H1 (cell line): ENCODE measurements around the gene IGF2R. TPM values are rescaled to one million over a fixed set of nuclear protein-coding genes. Genes with fewer than 3 reads are reported as not detected.

ENCODE experiments used
- CTCF ChIA-PET: fragments of 300-600 bp; sonication (Branson Sonifier 250); formaldehyde crosslinking; loops from one replicate; lab custom pipeline; 2021; ENCODE audit not compliant: partially characterized antibody; lab: Charles Lee
- POLR2A ChIA-PET: fragments of 300-600 bp; sonication (Branson Sonifier 250); formaldehyde crosslinking; loops from one replicate; lab custom pipeline; 2021; ENCODE audit warnings: inconsistent platforms; ENCODE audit not compliant: partially characterized antibody; lab: Charles Lee
- DNase-seq, 2 experiments: peaks; one replicate each; pipeline versions ENCODE4 v3.0.0 to v3.0.0-alpha.2; 2010 to 2022; ENCODE audit warnings: low spot score in 2 of 2, low read depth in 1 of 2, mixed read lengths in 1 of 2
- FAIRE-seq: peaks from 2 replicates; lab custom pipeline; 2011; peaks lifted over from hg19 to GRCh38; lab: Jason Lieb, UNC
- H2AFZ ChIP-seq: 2 replicates; pipeline ENCODE4 v1.8.1; 2012; ENCODE audit warnings: low read length, inconsistent platforms
- H2AK5ac ChIP-seq: 2 replicates; pipeline ENCODE4 v1.6.1; 2013; ENCODE audit warnings: low read depth, low read length
- H2BK120ac ChIP-seq: replicated peaks from 2 replicates; pipeline ENCODE3; 2013; ENCODE audit warnings: low read depth, low read length, inconsistent platforms
- H2BK12ac ChIP-seq: 2 replicates; pipeline ENCODE4 v1.6.1; 2013; ENCODE audit warnings: low read depth, low read length
- H2BK15ac ChIP-seq: 2 replicates; pipeline ENCODE4 v1.6.1; 2013; ENCODE audit warnings: low read length
- H2BK20ac ChIP-seq: 2 replicates; pipeline ENCODE4 v1.6.1; 2013; ENCODE audit warnings: low read length
- H2BK5ac ChIP-seq: 2 replicates; pipeline ENCODE4 v1.6.1; 2013; ENCODE audit warnings: low read depth, low read length
- H3K14ac ChIP-seq: 2 replicates; pipeline ENCODE4 v1.6.1; 2013; ENCODE audit warnings: inconsistent platforms; ENCODE audit not compliant: insufficient read length
- H3K18ac ChIP-seq: 2 replicates; pipeline ENCODE4 v1.6.1; 2013; ENCODE audit warnings: low read length; ENCODE audit errors: extremely low read depth
- H3K23ac ChIP-seq: 2 replicates; pipeline ENCODE4 v1.6.1; 2013; ENCODE audit warnings: inconsistent platforms; ENCODE audit not compliant: insufficient read length
- H3K23me2 ChIP-seq: 2 replicates; pipeline ENCODE4 v1.6.1; 2013; ENCODE audit warnings: low read depth, low read length
- H3K27ac ChIP-seq: 2 replicates; pipeline ENCODE4 v1.6.1; 2011; ENCODE audit warnings: low read depth, low read length, inconsistent platforms
- H3K27me3 ChIP-seq, 4 experiments: replicated peaks in 1 of 4; 1 replicate in 1 of 4; 2 replicates in 3 of 4; pipeline versions ENCODE4 v1.6.1 to v1.8.1; 2011 to 2013; ENCODE audit warnings: low read length in 3 of 4, mild to moderate bottlenecking in 3 of 4, inconsistent platforms in 2 of 4, mixed read lengths in 2 of 4, moderate library complexity in 1 of 4; ENCODE audit not compliant: control insufficient read depth in 3 of 4, insufficient read depth in 3 of 4; ENCODE audit errors: extremely low read depth in 1 of 4
- H3K36me3 ChIP-seq, 4 experiments: 2 replicates each; pipeline versions ENCODE4 v1.6.1 to v1.8.1; 2011 to 2013; ENCODE audit warnings: mild to moderate bottlenecking in 4 of 4, low read length in 3 of 4, moderate library complexity in 2 of 4, control low read depth in 1 of 4, inconsistent platforms in 1 of 4; ENCODE audit not compliant: insufficient read depth in 4 of 4, control insufficient read depth in 2 of 4
- H3K4ac ChIP-seq: replicated peaks from 2 replicates; pipeline ENCODE3; 2013; ENCODE audit warnings: low read length, low read depth, mixed read lengths, inconsistent platforms; ENCODE audit not compliant: insufficient read length
- H3K4me1 ChIP-seq, 4 experiments: replicated peaks in 1 of 4; 1 replicate in 1 of 4; 2 replicates in 3 of 4; pipeline versions ENCODE4 v1.6.1 to v1.8.1; 2011 to 2013; ENCODE audit warnings: low read length in 3 of 4, inconsistent platforms in 2 of 4, mixed read lengths in 1 of 4; ENCODE audit not compliant: insufficient read depth in 4 of 4, control insufficient read depth in 3 of 4
- H3K4me2 ChIP-seq, 2 experiments: 2 replicates each; pipeline versions ENCODE4 v1.6.1 to v1.8.1; 2011 to 2013; ENCODE audit warnings: low read depth in 2 of 2, low read length in 2 of 2, control low read depth in 1 of 2, inconsistent platforms in 1 of 2, mild to moderate bottlenecking in 1 of 2; ENCODE audit not compliant: insufficient read depth in 1 of 2
- H3K4me3 ChIP-seq, 4 experiments: fragments of 200-600, 300-600 bp in 1 of 4; sonication (generic), shearing (Covaris generic), sonication (Bioruptor Twin) in 1 of 4; 2 replicates each; pipeline versions ENCODE4 v1.5.1 to v1.8.1; 2011 to 2016; ENCODE audit warnings: low read length in 4 of 4, low read depth in 3 of 4, control low read depth in 2 of 4, inconsistent platforms in 2 of 4, mild to moderate bottlenecking in 2 of 4, mixed read lengths in 1 of 4, moderate library complexity in 1 of 4; ENCODE audit not compliant: insufficient read depth in 2 of 4; ENCODE audit errors: extremely low read depth in 1 of 4
- H3K56ac ChIP-seq: replicated peaks from 2 replicates; pipeline ENCODE3; 2013; ENCODE audit warnings: low read depth, mild to moderate bottlenecking, mixed read lengths, low read length, inconsistent platforms; ENCODE audit not compliant: insufficient read length
- H3K79me1 ChIP-seq: 2 replicates; pipeline ENCODE4 v1.6.1; 2013; ENCODE audit warnings: low read depth, low read length, control low read depth
- H3K79me2 ChIP-seq, 2 experiments: 2 replicates each; pipeline versions ENCODE4 v1.6.1 to v1.8.1; 2012 to 2013; ENCODE audit warnings: low read length in 2 of 2, mild to moderate bottlenecking in 2 of 2, inconsistent platforms in 1 of 2; ENCODE audit not compliant: insufficient read depth in 2 of 2, control insufficient read depth in 1 of 2
- H3K9ac ChIP-seq, 4 experiments: replicated peaks in 1 of 4; 1 replicate in 1 of 4; 2 replicates in 3 of 4; pipeline versions ENCODE4 v1.6.1 to v1.8.1; 2011 to 2013; ENCODE audit warnings: low read depth in 3 of 4, low read length in 3 of 4, control low read depth in 2 of 4, mild to moderate bottlenecking in 2 of 4, moderate library complexity in 2 of 4, inconsistent platforms in 1 of 4; ENCODE audit errors: extremely low read depth in 1 of 4
- H3K9me3 ChIP-seq, 2 experiments: 2 replicates each; pipeline versions ENCODE4 v1.6.1 to v1.8.1; 2012 to 2013; ENCODE audit warnings: mild to moderate bottlenecking in 2 of 2, moderate library complexity in 2 of 2, control low read depth in 1 of 2, inconsistent platforms in 1 of 2, low read depth in 1 of 2, low read length in 1 of 2, mixed read lengths in 1 of 2; ENCODE audit not compliant: insufficient read depth in 2 of 2
- H4K20me1 ChIP-seq, 2 experiments: replicated peaks in 1 of 2; 2 replicates each; pipeline versions ENCODE3 to v1.8.1; 2011 to 2013; ENCODE audit warnings: inconsistent platforms in 2 of 2, low read length in 2 of 2, mild to moderate bottlenecking in 1 of 2; ENCODE audit not compliant: insufficient read depth in 2 of 2, control insufficient read depth in 1 of 2
- H4K5ac ChIP-seq: 2 replicates; pipeline ENCODE4 v1.6.1; 2013; ENCODE audit warnings: low read length, low read depth, mixed read lengths, inconsistent platforms; ENCODE audit not compliant: insufficient read length
- H4K8ac ChIP-seq: 2 replicates; pipeline ENCODE4 v1.8.0; 2013; ENCODE audit warnings: mild to moderate bottlenecking, moderate library complexity, low read length, inconsistent platforms; ENCODE audit not compliant: insufficient read depth; ENCODE audit errors: extremely low read depth
- H4K91ac ChIP-seq: replicated peaks from 2 replicates; pipeline ENCODE3; 2013; ENCODE audit warnings: low read length, mixed read lengths, inconsistent platforms; ENCODE audit not compliant: insufficient read length
- ATF2 ChIP-seq: IDR thresholded peaks from 2 replicates; pipeline ENCODE4 v1.6.1; 2012; ENCODE audit warnings: low read length, inconsistent platforms
- KDM1A ChIP-seq: fragments of 200-600, 300-600 bp; sonication (generic); IDR thresholded peaks from 2 replicates; pipeline ENCODE4 v1.7.1; 2016; ENCODE audit warnings: mild to moderate bottlenecking, low read length, borderline replicate concordance
- POLR2AphosphoS5 ChIP-seq: IDR thresholded peaks from 2 replicates; pipeline ENCODE4 v1.6.1; 2011; ENCODE audit warnings: low read depth, low read length
- RBBP5 ChIP-seq: IDR thresholded peaks from 2 replicates; pipeline ENCODE4 v1.7.1; 2012; ENCODE audit warnings: low read depth, mild to moderate bottlenecking, inconsistent platforms, low read length, moderate library complexity, borderline replicate concordance
- RXRA ChIP-seq: IDR thresholded peaks from 2 replicates; pipeline ENCODE4 v1.6.1; 2011; ENCODE audit warnings: low read depth, mild to moderate bottlenecking, low read length, moderate library complexity; ENCODE audit not compliant: insufficient read depth
- WGBS, 2 experiments: shearing (Covaris generic) in 1 of 2; methylation state at CpG; one replicate each; pipeline versions ENCODE4 v1.1.6 to v1.1.7; 2013 to 2015; ENCODE audit warnings: low lambda C conversion rate in 2 of 2, mixed read lengths in 2 of 2, inconsistent platforms in 1 of 2, low coverage in 1 of 2, missing lambda C conversion rate in 1 of 2; ENCODE audit not compliant: insufficient replicate concordance in 2 of 2, insufficient coverage in 1 of 2, insufficient read length in 1 of 2; ENCODE audit errors: extremely low coverage in 1 of 2, missing lambda C conversion rate in 1 of 2; 5-methylcytosine and 5-hydroxymethylcytosine counted together
- polyA plus RNA-seq, 7 experiments: library from polyadenylated mRNA; depleted of rRNA in 3 of 7; stranded (reverse) in 5 of 7; unstranded in 2 of 7; fragments of >200 nt in 5 of 7; fragments of 200-250 nt in 2 of 7; gene quantifications; 1 replicate in 5 of 7; 2 replicates in 1 of 7; 4 replicates in 1 of 7; pipeline versions ENCODE4 v1.2.1 to v1.2.3, GENCODE V29; 2011 to 2013; ENCODE audit warnings: missing spikeins in 2 of 7, mixed read lengths in 2 of 7
- total RNA-seq: library from RNA; stranded (reverse); fragmentation: NEBNext Ultra II Directional; extraction: Animal tissue kit (Norgen Biotek cat#: 25700); gene quantifications from 2 replicates; pipeline ENCODE4 v1.2.1, GENCODE V29; 2021

Gene IGF2R
- total and polyA plus RNA-seq, 2 of the 8 experiments (the other 6 are each of a cell fraction or from before 2014, with no cell fraction given) = 20.6 to 74.1 TPM

DNA sequence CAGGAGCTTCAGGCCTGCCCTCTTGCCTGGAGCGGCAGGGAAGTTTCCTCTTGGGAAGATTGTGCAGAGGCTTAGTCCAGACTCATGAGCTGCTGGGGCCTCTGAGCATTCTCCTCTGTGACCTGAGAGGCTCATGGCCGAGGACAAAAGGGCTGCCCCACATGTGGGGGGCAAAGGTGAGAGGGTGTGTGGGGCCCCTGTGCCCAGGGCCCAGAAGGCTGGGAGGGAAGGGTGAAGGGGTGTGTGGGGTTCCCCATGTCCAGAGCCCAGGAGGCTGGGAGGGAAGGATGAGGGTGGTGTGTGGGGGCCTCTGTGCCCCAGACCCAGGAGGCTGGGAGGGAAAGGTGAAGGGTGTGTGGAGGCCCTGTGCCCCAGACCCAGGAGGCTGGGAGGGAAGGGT lies 101.9 kb downstream of the IGF2R start:
- Histone ChIP-seq H3K27ac (no peak overlapping the region), H3K27me3 (no peaks in the 10 kb centered on the region), H3K4me1 (no peaks in the 10 kb centered on the region), H3K14ac (no peak overlapping the region), H3K36me3 (peaks cover 25 to 71% (median 60%) of the 10 kb centered on the region in 4 experiments), H2BK15ac (no peak overlapping the region), H2BK5ac (no peak overlapping the region), H4K20me1 (peaks cover 1 to 9% of the 10 kb centered on the region in 2 experiments), H3K23ac (no peak overlapping the region), H2AFZ (no peak overlapping the region), H3K79me2 (no peaks in the 10 kb centered on the region), H2AK5ac (no peak overlapping the region), H2BK120ac (no peak overlapping the region), H4K5ac (no peak overlapping the region), H3K4me3 (no peak overlapping the region), H3K4ac (no peak overlapping the region), H3K79me1 (no peaks in the 10 kb centered on the region), H2BK20ac (no peak overlapping the region), H3K9ac (no peak overlapping the region), H4K8ac (no peak overlapping the region), H3K23me2 (no peaks in the 10 kb centered on the region), H3K9me3 (peaks cover 0 to 2% of the 10 kb centered on the region in 2 experiments; a peak in 1 of 4 replicates), H3K56ac (no peak overlapping the region), H2BK12ac (no peak overlapping the region), H3K4me2 (no peak overlapping the region), H4K91ac (no peak overlapping the region), H3K18ac (no peak overlapping the region)
- POLR2A ChIA-PET = no interaction called here
- FAIRE-seq = no peak
- DNase-seq = no peak
- CTCF ChIA-PET = interaction anchor here (1.3 to 1.9 kb wide), 2 partner anchors 10 to 17 kb away, joined by 4 to 8 read pairs; no protein-coding TSS in a partner anchor
- WGBS, 2 experiments = 93% methylated on average over 2 of the region's 2 CpGs; no CpG with 5 or more reads in 1 of the 2 experiments
- TF ChIP-seq KDM1A (no peak), POLR2AphosphoS5 (no peak), RXRA (no peak), RBBP5 (no peak), ATF2 (no peak)
